ENCODE results near the gene TSHZ3.

DNA sequence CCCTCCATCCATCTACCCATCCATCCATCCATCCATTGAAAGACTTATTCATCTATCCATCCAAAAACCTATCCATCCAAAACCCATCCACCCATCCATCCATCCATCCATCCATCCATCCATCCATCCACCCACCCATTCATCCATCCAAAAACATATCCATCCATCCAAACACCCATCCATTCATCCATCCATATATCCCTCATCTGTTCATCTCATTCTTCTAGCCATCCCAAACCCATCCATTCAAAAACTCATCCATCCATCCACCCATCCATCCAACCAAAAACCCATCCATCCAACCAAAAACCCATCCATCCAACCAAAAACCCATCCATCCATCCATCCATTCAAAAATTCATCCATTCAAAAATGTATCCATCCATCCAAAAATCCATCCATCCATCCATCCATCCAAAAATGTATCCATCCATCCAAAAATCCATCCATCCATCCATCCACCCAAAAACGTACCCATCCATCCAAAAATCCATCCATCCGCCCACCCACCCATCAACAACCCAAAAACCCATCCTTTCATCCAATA is 56.5 kb downstream of the TSHZ3 start:
- TF ChIP-seq, protein P1, sequence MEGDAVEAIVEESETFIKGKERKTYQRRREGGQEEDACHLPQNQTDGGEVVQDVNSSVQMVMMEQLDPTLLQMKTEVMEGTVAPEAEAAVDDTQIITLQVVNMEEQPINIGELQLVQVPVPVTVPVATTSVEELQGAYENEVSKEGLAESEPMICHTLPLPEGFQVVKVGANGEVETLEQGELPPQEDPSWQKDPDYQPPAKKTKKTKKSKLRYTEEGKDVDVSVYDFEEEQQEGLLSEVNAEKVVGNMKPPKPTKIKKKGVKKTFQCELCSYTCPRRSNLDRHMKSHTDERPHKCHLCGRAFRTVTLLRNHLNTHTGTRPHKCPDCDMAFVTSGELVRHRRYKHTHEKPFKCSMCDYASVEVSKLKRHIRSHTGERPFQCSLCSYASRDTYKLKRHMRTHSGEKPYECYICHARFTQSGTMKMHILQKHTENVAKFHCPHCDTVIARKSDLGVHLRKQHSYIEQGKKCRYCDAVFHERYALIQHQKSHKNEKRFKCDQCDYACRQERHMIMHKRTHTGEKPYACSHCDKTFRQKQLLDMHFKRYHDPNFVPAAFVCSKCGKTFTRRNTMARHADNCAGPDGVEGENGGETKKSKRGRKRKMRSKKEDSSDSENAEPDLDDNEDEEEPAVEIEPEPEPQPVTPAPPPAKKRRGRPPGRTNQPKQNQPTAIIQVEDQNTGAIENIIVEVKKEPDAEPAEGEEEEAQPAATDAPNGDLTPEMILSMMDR (IDR thresholded peaks at IDR 0.05), result no peak
- TF ChIP-seq POLR2AphosphoS5 (IDR thresholded peaks at IDR 0.05), result no peak

Measured in sigmoid colon (tissue), 4 donors.